AG20443 (cell line): ENCODE measurements around the gene ADAMTS17.

Experiments
- DNase-seq: peaks from one replicate; pipeline ENCODE4 v3.0.0; 2012; ENCODE audit warnings: low spot score, mixed read lengths

The ADAMTS17 gene

GRCh38 chr15:100170291-100171210, 171.2 kb downstream of the ADAMTS17 start:
- no peak for DNase-seq

- no peak for DNase-seq
Observed at GRCh38 chr15:100169615-100170290, 172.0 kb downstream of the ADAMTS17 start.

- DNase-seq, result no peak
Observed at GRCh38 chr15:100168787-100169186, 173.0 kb downstream of the ADAMTS17 start.

GRCh38 chr15:100167884-100168375, 173.8 kb downstream of the ADAMTS17 start:
- no peak for DNase-seq

- DNase-seq, result no peak
Observed at GRCh38 chr15:100166313-100166712, 175.5 kb downstream of the ADAMTS17 start.

GRCh38 chr15:100163961-100164360, 177.8 kb downstream of the ADAMTS17 start:
- DNase-seq, result no peak

GRCh38 chr15:100160953-100161352, 180.8 kb downstream of the ADAMTS17 start:
- no peak for DNase-seq

- DNase-seq, result no peak
Observed at GRCh38 chr15:100159436-100159835, 182.3 kb downstream of the ADAMTS17 start.

GRCh38 chr15:100158356-100158755, 183.4 kb downstream of the ADAMTS17 start:
- no peak for DNase-seq

GRCh38 chr15:100156201-100156600, 185.6 kb downstream of the ADAMTS17 start:
- DNase-seq, result no peak

GRCh38 chr15:100154338-100154737, 187.4 kb downstream of the ADAMTS17 start:
- DNase-seq, result no peak

GRCh38 chr15:100152463-100152862, 189.3 kb downstream of the ADAMTS17 start:
- no peak for DNase-seq

GRCh38 chr15:100150906-100151305, 190.9 kb downstream of the ADAMTS17 start:
- no peak for DNase-seq

- DNase-seq, result no peak
Observed at GRCh38 chr15:100147828-100148227, 193.9 kb downstream of the ADAMTS17 start.

- no peak for DNase-seq
Observed at GRCh38 chr15:100143378-100143777, 198.4 kb downstream of the ADAMTS17 start.

- DNase-seq, result peak; percentile 39
Observed at GRCh38 chr15:100141311-100142001, 200.3 kb downstream of the ADAMTS17 start.

GRCh38 chr15:100140527-100141308, 201.1 kb downstream of the ADAMTS17 start:
- no peak for DNase-seq

- DNase-seq, result no peak
Observed at GRCh38 chr15:100134586-100134985, 207.2 kb downstream of the ADAMTS17 start.

GRCh38 chr15:100134089-100134583, 207.6 kb downstream of the ADAMTS17 start:
- no peak for DNase-seq

GRCh38 chr15:100133001-100133400, 208.8 kb downstream of the ADAMTS17 start:
- no peak for DNase-seq

- no peak for DNase-seq
Observed at GRCh38 chr15:100132309-100132708, 209.5 kb downstream of the ADAMTS17 start.
